Measurements from ENCODE around the gene ZFHX3. TPM values are rescaled to one million over a fixed set of nuclear protein-coding genes. Genes with fewer than 3 reads are reported as not detected.
A peak's percentile ranks its signal among the peaks of the same experiment; 100 is the strongest.

The ZFHX3 gene
- total and polyA plus RNA-seq, 9 donors, result 5.2 to 12.0 (median 7.5) TPM

- DNase-seq, result no peak
- 59% methylated on average over 3 of the region's 7 CpGs for WGBS (ENCODE audit: insufficient coverage)
- Histone ChIP-seq H3K27ac (ENCODE audit: low read length) (no peak overlapping the region), H3K36me3 (ENCODE audit: control insufficient read depth, insufficient read depth, low read length) (no peaks in the 10 kb centered on the region), H3K4me1 (ENCODE audit: control insufficient read depth, insufficient read depth, low read length) (peaks cover 25% of the 10 kb centered on the region), H3K9me3 (replicated peaks; ENCODE audit: control insufficient read depth, low read depth, low read length) (no peaks in the 10 kb centered on the region), H3K4me3 (ENCODE audit: low read length) (no peak overlapping the region), H3K27me3 (ENCODE audit: control insufficient read depth, insufficient read depth, low read length) (no peaks in the 10 kb centered on the region)
These were observed 117.5 kb downstream of the ZFHX3 start for GRCh38 chr16:72930396-72930795.

- Histone ChIP-seq H3K27ac (ENCODE audit: low read length) (no peak overlapping the region), H3K4me3 (ENCODE audit: low read length) (no peak overlapping the region), H3K36me3 (ENCODE audit: control insufficient read depth, insufficient read depth, low read length) (no peaks in the 10 kb centered on the region), H3K27me3 (ENCODE audit: control insufficient read depth, insufficient read depth, low read length) (no peaks in the 10 kb centered on the region), H3K9me3 (replicated peaks; ENCODE audit: control insufficient read depth, low read depth, low read length) (no peaks in the 10 kb centered on the region), H3K4me1 (ENCODE audit: control insufficient read depth, insufficient read depth, low read length) (peaks cover 25% of the 10 kb centered on the region)
- no peak for DNase-seq
- 100% methylated on average over 5 of the region's 11 CpGs for WGBS (ENCODE audit: insufficient coverage)
These were observed 119.6 kb downstream of the ZFHX3 start for GRCh38 chr16:72928090-72928981.

GRCh38 chr16:72927199-72928089, 120.5 kb downstream of the ZFHX3 start:
- no peaks in the 10 kb centered on the region for H3K27me3 ChIP-seq (ENCODE audit: control insufficient read depth, insufficient read depth, low read length)
- 70% methylated on average over 16 of the region's 26 CpGs for WGBS (ENCODE audit: insufficient coverage)
- H3K4me1 ChIP-seq (ENCODE audit: control insufficient read depth, insufficient read depth, low read length), result peaks cover 25% of the 10 kb centered on the region
- H3K9me3 ChIP-seq (replicated peaks; ENCODE audit: control insufficient read depth, low read depth, low read length), result no peaks in the 10 kb centered on the region
- H3K36me3 ChIP-seq (ENCODE audit: control insufficient read depth, insufficient read depth, low read length), result no peaks in the 10 kb centered on the region
- DNase-seq, result no peak
- H3K4me3 ChIP-seq (ENCODE audit: low read length), result no peak overlapping the region
- H3K27ac ChIP-seq (ENCODE audit: low read length), result no peak overlapping the region

- DNase-seq, result peak; percentile 23
- H3K27me3 ChIP-seq (ENCODE audit: control insufficient read depth, insufficient read depth, low read length), result no peaks in the 10 kb centered on the region
- H3K9me3 ChIP-seq (replicated peaks; ENCODE audit: control insufficient read depth, low read depth, low read length), result no peaks in the 10 kb centered on the region
- H3K4me1 ChIP-seq (ENCODE audit: control insufficient read depth, insufficient read depth, low read length), result peaks cover 27% of the 10 kb centered on the region
- H3K4me3 ChIP-seq (ENCODE audit: low read length), result no peak overlapping the region
- H3K36me3 ChIP-seq (ENCODE audit: control insufficient read depth, insufficient read depth, low read length), result no peaks in the 10 kb centered on the region
- WGBS (ENCODE audit: insufficient coverage), result 80% methylated on average over 4 of the region's 12 CpGs
- H3K27ac ChIP-seq (ENCODE audit: low read length), result peak overlapping the region; percentile 47
These were observed 121.5 kb downstream of the ZFHX3 start for GRCh38 chr16:72926177-72927070.

GRCh38 chr16:72925631-72925979, 122.3 kb downstream of the ZFHX3 start:
- DNase-seq, result no peak
- no peak overlapping the region for H3K4me3 ChIP-seq (ENCODE audit: low read length)
- no peaks in the 10 kb centered on the region for H3K27me3 ChIP-seq (ENCODE audit: control insufficient read depth, insufficient read depth, low read length)
- no peak overlapping the region for H3K27ac ChIP-seq (ENCODE audit: low read length)
- peaks cover 26% of the 10 kb centered on the region for H3K4me1 ChIP-seq (ENCODE audit: control insufficient read depth, insufficient read depth, low read length)
- H3K9me3 ChIP-seq (replicated peaks; ENCODE audit: control insufficient read depth, low read depth, low read length), result no peaks in the 10 kb centered on the region
- 60% methylated on average over 1 of the region's 5 CpGs for WGBS (ENCODE audit: insufficient coverage)
- H3K36me3 ChIP-seq (ENCODE audit: control insufficient read depth, insufficient read depth, low read length), result no peaks in the 10 kb centered on the region

GRCh38 chr16:72924927-72925630, 122.8 kb downstream of the ZFHX3 start:
- 98% methylated on average over 13 of the region's 17 CpGs for WGBS (ENCODE audit: insufficient coverage)
- no peaks in the 10 kb centered on the region for H3K36me3 ChIP-seq (ENCODE audit: control insufficient read depth, insufficient read depth, low read length)
- DNase-seq, result no peak
- no peaks in the 10 kb centered on the region for H3K9me3 ChIP-seq (replicated peaks; ENCODE audit: control insufficient read depth, low read depth, low read length)
- no peak overlapping the region for H3K4me3 ChIP-seq (ENCODE audit: low read length)
- no peak overlapping the region for H3K27ac ChIP-seq (ENCODE audit: low read length)
- H3K27me3 ChIP-seq (ENCODE audit: control insufficient read depth, insufficient read depth, low read length), result no peaks in the 10 kb centered on the region
- H3K4me1 ChIP-seq (ENCODE audit: control insufficient read depth, insufficient read depth, low read length), result peaks cover 26% of the 10 kb centered on the region

GRCh38 chr16:72924537-72924926, 123.4 kb downstream of the ZFHX3 start:
- H3K27ac ChIP-seq (ENCODE audit: low read length), result no peak overlapping the region
- no peaks in the 10 kb centered on the region for H3K36me3 ChIP-seq (ENCODE audit: control insufficient read depth, insufficient read depth, low read length)
- no peak overlapping the region for H3K4me3 ChIP-seq (ENCODE audit: low read length)
- no peak for DNase-seq
- H3K9me3 ChIP-seq (replicated peaks; ENCODE audit: control insufficient read depth, low read depth, low read length), result no peaks in the 10 kb centered on the region
- no peaks in the 10 kb centered on the region for H3K27me3 ChIP-seq (ENCODE audit: control insufficient read depth, insufficient read depth, low read length)
- 93% methylated on average over 6 of the region's 9 CpGs for WGBS (ENCODE audit: insufficient coverage)
- peaks cover 26% of the 10 kb centered on the region for H3K4me1 ChIP-seq (ENCODE audit: control insufficient read depth, insufficient read depth, low read length)

- Histone ChIP-seq H3K9me3 (replicated peaks; ENCODE audit: control insufficient read depth, low read depth, low read length) (no peaks in the 10 kb centered on the region), H3K4me3 (ENCODE audit: low read length) (no peak overlapping the region), H3K4me1 (ENCODE audit: control insufficient read depth, insufficient read depth, low read length) (peaks cover 23% of the 10 kb centered on the region), H3K27ac (ENCODE audit: low read length) (no peak overlapping the region), H3K27me3 (ENCODE audit: control insufficient read depth, insufficient read depth, low read length) (no peaks in the 10 kb centered on the region), H3K36me3 (ENCODE audit: control insufficient read depth, insufficient read depth, low read length) (no peaks in the 10 kb centered on the region)
- whole genome bisulfite sequencing (ENCODE audit: insufficient coverage), result 97% methylated on average over 11 of the region's 11 CpGs
- DNase-seq, result no peak
These were observed 124.2 kb downstream of the ZFHX3 start for GRCh38 chr16:72923757-72924156.

- Histone ChIP-seq H3K27ac (ENCODE audit: low read length) (no peak overlapping the region), H3K4me1 (ENCODE audit: control insufficient read depth, insufficient read depth, low read length) (peaks cover 19% of the 10 kb centered on the region), H3K9me3 (replicated peaks; ENCODE audit: control insufficient read depth, low read depth, low read length) (no peaks in the 10 kb centered on the region), H3K36me3 (ENCODE audit: control insufficient read depth, insufficient read depth, low read length) (no peaks in the 10 kb centered on the region), H3K27me3 (ENCODE audit: control insufficient read depth, insufficient read depth, low read length) (no peaks in the 10 kb centered on the region), H3K4me3 (ENCODE audit: low read length) (no peak overlapping the region)
- no peak for DNase-seq
- no CpG with 5 or more reads among the region's 3 CpGs for WGBS (ENCODE audit: insufficient coverage)
These were observed 125.2 kb downstream of the ZFHX3 start for GRCh38 chr16:72922714-72923113.

Data from muscle of leg (tissue), 11 donors.